GM12873 (cell line): Measurements from ENCODE around the gene ZFP90.

Experiments
- CTCF ChIP-seq: IDR thresholded peaks from 2 replicates; pipeline ENCODE4 v1.5.1; 2012; ENCODE audit warnings: low read depth, mild to moderate bottlenecking, moderate library complexity, low read length, control low read depth; ENCODE audit not compliant: insufficient read depth; ENCODE audit errors: missing control alignments

ZFP90 gene

DNA sequence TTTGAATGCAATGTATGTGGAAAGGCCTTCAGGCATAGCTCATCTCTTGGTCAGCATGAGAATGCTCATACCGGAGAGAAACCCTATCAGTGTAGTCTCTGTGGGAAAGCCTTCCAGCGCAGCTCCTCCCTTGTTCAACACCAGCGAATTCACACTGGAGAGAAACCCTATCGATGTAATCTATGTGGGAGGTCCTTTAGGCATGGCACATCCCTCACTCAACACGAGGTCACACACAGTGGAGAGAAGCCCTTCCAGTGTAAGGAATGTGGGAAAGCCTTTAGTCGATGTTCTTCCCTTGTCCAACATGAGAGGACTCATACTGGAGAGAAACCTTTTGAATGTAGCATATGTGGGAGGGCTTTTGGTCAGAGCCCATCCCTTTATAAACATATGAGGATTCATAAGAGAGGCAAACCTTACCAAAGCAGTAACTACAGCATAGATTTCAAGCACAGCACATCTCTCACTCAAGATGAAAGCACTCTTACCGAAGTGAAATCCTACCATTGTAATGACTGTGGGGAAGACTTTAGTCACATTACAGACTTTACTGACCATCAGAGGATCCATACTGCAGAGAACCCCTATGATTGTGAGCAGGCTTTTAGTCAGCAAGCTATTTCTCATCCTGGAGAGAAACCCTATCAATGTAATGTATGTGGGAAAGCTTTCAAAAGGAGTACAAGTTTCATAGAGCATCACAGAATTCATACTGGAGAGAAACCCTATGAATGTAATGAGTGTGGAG lies 24.7 kb downstream of the ZFP90 start:
- no peak for TF ChIP-seq CTCF

GRCh38 chr16:68564382-68564985 lies 25.4 kb downstream of the ZFP90 start:
- TF ChIP-seq CTCF = no peak

DNA sequence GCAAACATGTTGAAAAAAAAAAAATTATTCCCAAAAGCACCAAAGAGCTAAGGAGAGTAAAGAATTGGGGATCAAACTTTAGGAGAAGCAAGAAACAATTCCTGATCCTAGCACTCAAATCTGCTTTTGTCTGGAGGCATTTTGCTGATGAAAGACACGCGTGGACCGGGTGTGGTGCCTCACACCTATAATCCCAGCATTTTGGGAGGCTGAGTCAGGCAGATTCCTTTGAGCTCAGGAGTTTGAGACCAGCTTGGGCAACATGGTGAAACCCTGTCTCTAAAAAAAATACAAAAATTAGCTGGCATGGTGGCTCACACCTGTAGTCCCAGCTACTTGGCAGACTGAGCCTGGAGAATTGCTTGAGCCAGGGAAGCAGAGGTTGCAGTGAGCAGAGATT lies 35.4 kb downstream of the ZFP90 start:
- TF ChIP-seq CTCF = no peak

- no peak for TF ChIP-seq CTCF
Observed at GRCh38 chr16:68575082-68575481, 36.0 kb downstream of the ZFP90 start.

DNA sequence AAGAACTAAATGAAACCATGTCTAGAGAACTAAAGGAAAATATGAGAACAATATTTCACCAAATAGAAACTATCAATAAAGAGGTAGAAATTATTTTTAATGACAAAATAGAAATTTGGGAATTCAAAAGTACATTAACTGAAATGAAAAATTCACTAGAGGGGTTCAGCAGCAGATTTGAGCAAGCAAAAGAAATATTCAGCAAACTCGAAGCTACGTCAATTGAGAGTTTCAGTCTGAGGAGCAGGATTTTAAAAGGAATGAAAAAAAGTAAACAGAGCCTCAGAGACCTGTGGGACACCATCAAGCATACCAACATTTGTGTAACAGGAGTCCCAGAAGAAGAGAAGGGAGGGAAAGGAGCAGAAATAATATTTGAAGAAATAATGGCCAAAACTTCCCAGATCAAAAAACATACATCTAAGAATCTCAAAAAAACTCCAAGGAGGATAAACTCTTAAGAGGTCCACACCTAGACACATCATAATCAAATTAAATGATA lies 38.3 kb downstream of the ZFP90 start:
- no peak for TF ChIP-seq CTCF

- peak; percentile 59 for TF ChIP-seq CTCF
Observed at GRCh38 chr16:68590201-68590994, 51.3 kb downstream of the ZFP90 start.
